ENCODE data around the gene SDC1.
"Not testable (repeated sequence)": the region's sequence is repeated elsewhere in the genome, so short reads cannot be mapped to it uniquely, and the experiment has no call there.

The SDC1 gene

DNA sequence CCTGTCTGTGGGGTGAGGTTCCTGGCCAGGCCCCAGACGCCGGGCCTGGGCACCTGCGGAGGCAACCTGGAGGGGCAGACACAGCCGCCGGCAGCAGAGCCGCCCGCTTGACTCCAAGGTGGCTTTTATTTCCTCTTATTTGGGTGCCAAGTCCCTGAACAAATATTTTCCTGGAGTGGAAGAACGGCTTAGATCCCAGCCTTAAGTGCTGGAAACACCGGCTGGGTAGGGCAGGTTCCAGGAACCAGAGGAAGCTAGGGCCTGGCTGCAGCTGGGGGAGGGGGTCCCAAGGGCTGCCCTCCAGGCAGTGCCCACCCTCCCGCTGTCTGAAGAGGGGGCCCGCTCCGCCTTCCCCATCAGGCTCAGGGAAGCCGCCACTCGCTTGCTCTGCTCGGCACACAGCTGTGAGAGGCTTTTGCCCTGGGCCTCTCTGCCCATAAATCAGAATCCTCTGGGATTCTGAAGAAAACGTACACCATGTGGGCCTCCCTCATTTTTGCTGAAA lies 28.2 kb downstream of the SDC1 start:
- no peak for DNase-seq

DNA sequence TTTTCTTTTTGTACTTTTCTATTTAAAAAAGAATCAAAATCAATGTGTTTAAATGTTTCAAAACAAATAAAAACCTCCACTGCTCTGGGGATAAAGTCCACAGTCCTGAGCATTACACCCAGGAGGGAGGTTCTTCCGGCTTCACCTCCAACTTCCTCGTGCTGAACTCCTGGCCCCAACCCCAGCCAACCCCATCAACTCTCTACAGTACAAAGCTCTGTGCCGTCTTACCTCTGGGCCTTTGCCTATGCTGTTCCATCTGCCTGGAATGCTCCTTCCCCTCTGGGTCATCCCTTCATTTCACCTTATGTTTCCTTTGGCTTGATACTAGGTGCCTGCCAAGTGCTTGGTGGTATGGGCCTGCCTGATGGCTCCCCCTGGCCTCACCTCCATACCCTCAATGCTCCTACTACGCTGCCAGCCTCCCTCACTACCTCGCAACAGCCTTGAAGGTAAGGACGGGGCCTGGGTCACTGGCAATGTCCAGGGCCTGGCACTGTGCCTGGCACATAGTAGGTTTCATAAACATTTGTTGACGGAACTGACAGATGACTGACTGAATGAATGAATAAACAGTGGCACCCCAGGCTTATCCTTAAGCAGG lies 28.8 kb downstream of the SDC1 start:
- no peak for DNase-seq

DNA sequence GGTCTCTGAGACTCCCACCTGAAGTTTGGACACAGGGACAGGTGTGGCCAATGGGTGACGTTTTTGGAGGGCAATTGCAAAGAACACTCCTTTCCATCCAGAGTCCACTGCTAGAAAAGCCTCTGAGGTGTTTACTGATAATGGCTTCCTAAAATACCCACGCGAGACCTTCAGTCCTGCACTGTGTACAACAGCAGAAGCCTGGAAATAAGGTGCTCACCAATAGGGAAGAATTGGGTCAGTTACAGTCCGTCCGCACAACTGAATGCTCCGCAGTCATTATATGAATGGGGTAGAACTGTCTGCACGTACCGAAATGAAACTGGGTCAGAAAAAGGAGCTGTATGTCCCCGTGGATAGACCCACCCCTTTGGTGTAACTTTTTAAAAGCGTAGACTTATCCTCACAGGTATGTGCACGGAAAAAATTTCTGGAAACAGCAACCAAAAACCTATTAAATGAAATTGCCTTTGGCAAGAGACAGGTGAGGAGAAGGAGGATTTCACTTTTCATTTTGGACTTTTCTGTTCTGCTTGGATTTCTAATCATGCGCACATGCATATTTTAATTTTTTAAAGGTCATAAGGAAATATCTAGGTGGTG lies 29.4 kb downstream of the SDC1 start:
- DNase-seq: no peak

DNA sequence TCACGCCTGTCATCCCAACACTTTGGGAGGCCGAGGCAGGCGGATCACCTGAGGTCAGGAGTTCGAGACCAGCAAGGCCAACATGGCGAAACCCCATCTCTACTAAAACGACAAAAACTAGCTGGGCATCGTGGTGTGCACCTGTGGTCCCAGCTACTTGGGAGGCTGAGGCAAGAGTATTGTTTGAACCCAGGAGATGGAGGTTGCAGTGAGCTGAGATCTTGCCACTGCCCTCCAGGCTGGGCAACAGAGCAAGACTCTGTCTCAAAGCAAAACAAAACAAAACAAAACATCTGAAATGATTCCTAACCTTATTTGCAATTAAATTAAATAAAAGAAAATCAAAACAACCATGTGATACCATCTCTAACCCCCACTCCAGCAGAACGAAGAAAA lies 29.9 kb downstream of the SDC1 start:
- DNase-seq: not testable (repeated sequence)

DNA sequence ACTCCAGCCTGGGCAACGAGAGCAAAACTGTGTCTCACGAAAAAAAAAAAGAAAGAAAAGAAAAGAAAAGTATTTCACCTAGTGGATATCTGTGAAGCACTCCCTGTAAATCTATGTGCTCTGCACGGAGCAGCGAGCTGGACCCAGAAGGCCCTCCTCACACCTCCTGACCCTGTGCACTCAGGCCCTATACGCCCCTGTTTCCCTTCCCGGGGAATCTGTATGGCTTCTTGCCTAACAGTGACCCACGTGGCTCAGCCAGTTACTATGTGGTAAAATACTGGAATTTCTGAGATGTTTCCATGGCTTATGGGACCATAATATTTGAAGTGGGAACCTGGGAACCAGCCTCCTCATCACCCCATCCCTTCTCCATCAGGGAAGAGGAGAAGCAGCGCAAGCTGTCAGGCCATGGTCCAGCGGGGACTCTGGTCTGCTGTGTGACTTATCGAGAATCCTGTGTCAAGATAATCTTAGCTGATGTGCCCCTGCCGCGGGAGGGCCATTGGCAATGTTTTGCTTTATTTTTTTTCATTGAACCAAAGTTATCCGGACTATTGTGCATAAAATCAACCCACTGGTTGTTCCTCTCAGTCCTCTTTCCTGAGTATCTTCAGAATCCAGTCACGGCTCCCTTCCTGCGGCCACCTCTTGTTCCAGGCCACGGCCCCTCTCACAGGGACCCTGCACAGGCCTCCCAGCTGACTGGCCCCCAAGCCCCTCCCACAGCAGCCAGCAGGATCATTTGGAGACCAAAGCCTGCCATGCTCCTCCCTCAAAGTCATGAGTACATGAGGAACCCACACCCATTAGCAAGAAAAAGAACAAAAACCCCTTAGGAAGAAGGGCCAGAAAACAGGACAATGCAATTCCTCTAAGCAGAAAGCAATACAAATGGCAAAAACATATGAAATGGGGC lies 30.6 kb downstream of the SDC1 start:
- DNase-seq: no peak

DNA sequence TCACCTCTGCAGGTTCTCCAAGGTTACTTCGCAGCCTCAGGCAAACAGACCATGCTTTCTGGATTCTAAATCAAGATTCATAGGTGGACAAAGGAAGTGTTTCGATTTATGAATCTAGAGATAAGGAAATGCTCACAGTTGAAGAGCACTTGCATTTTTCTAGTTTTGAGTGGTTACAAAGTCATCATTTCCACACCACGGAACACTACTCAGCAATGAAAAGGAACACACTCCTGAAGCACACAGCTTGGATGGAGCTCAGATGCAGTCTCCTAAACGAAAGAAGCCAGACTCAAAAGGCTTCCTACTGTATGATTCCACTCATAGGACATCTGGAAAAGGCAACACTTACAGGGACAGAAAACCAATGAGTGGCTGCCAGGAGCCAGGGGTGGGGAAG lies 31.7 kb downstream of the SDC1 start:
- DNase-seq: no peak

DNA sequence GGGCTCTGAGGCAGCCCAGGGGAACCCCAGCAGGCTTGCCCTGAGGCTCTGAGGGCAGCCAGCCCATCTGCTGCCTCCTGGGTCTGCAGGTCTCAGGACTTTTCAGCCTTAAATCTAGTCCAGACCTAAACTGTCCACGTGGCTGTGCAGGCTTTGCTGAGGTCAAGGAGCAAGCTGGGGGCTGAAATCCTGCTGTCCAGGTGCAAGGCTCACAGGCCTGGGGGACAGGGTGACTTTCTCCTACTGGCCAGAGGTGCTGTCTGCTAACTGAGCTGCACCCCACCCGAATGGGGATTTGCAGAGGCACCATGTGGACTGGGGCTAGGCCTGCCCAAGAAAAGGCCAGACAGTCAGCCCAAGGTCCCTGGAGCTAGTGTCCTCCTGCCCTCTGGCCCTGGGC lies 32.1 kb downstream of the SDC1 start:
- no peak for DNase-seq

DNA sequence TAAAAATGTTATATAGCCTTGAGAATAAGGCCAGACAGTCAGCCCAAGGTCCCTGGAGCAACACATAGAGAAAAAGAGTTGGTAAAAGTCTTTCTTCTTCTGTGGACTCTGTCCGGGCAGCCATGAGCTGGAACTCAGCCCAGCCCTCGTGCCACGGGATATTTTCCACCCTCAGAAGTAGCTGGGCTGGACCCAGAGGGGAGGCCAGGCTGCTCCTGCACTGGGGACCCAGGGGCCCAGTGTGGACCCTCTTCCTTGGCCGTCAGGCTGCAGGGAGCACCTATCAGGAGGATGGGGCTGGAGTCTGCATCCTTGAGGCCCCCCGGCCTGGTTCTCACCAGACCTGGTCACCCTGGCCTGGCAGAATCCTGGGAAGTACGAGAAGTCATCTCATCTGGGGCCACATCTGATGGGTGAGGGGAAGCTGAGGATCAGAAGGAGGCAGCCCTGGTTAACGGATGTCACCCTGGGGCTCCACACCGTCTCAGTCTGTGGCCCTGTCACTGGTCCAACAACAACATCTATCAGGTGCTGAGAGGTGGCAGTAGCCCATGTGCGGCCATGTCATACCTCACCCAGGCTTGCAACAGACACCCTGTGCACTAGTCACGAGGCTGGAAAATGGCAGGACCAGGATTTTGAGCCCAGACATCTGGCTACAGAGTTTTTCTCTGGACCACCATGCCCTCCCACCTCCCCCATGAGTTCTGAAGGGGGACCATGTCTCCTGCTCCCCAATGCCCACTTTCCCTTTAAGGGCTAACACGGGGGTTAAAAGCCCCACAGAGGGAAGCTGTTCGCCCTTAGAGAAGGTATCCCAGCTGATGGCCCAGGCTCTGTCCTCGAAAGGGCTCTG lies 33.0 kb downstream of the SDC1 start:
- DNase-seq: no peak

DNA sequence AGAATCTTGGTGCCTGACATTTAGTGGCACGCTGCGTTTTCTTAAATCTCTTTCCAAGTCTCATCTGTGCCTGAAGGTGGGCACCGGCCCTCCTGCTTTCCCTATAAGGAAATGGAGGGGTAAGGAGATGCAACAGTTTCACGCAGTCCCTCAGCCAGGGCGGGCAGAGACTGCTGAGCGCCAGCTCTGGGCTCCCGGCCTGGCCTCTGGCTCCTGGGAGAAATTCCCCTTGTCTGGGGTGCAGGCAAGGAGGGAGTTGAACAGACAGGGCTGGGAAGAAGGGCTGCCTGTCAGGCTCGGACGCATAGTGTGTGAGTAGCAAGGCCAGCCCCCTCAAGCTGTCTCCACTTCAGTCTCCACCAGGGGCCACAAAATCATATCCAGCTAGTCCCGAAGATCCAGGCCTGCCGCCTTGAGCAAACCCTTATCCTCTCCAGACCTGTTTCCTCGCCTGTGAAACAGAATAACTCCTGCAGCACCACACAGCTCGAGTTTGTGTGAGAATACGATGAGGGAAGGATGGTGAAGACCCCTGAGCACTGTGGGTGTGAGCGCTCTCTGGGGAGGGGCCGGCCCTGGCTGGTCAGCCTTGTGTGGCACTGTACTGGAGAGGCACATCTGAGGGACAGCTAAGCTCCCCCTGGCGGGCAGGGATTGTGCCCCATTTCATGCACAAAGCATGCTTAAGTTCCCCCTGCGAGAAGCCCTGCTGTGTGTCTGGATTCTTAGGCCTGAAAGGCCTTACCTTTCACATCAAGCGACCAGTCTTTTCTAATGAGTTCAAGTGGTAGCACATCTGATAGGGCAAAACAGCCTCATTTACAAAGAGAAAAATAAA lies 33.8 kb downstream of the SDC1 start:
- peak; percentile 81 for DNase-seq

DNA sequence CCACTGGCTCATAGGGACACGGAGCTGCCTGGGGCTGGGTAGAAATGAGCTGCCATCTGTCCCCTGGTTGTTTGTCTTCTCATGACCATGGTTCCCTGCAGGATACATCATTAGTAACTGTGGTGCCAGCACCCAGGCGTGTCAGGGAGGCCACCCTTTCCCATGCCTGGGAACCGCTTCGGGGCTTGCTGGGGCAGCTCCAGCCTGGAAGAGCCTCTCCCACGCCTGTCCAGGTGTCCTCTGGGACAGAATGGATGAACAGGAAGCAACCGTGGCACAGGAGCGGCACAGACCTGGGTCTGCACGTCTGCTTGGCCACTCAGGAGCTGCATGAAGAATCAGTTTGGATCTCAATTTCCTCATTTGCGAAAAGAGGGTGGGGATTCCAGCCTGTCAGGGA lies 34.8 kb downstream of the SDC1 start:
- no peak for DNase-seq

DNA sequence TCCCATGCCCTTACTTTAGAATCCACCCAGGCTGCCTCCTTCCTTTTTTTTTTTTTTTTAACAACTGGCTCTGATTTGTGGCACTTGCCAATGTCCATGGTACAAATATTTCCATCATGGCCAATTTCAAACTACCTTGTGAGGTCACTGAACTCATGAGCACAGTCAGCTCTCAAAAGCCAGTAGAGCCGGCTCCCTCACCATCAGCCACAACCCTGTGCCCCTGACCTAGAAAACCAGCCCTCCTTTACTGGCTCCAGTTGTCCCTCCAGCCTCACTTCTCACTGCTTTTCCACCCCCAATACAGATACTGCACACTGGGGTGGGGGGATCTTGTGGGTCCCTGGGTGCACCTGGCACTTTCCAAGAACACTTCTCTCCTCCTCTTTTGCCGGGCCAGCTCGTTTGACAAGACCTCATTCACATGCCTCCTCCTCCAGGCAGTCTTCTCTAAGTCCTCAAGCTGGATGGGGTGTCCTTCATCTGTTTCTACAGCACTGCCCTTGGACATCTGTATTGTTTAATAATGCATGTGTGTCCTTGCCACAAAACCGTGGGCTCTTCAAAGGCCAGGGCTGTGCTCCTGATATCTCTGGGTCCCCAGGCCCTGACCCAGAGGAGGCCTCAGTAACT lies 35.5 kb downstream of the SDC1 start:
- no peak for DNase-seq

DNA sequence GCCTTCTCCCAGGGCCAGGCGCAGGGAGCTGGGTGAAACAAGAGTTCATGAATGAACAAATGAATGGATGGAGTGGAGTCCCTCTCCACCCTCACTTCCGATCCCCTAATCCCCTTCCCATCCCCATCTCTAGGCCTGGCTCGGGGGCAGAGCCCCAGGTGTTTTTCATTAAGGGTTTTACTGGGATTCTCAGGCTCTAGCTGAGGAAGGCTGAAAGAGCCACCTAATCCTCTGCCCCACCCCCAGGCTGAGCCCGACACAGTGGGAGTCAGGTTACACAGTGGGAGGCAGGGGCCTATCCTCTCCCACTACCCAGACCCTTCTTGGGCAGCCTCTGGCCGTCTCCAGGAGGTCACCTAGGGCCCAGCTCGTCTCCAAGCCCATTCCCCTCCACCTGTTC lies 36.1 kb downstream of the SDC1 start:
- DNase-seq: no peak

DNA sequence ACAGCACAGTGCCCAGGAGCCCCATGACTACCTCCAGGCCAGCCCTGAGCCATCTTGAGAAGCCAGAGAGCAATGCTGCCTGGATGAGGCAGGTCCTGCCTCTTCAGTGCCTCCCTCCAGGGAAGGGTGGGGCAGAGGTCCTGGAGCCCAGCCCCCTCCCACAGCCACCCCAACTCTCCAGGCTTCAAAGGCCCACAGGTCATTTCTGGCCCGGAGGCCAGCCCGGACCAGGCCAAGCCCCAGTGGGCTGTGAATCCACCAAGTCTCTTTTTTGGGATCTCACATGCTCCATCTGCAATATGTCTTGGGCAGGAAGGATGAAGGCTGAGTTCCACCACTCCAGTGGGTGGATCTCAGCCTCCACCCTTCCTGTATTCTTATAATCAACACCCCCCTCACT lies 36.7 kb downstream of the SDC1 start:
- DNase-seq: no peak

DNA sequence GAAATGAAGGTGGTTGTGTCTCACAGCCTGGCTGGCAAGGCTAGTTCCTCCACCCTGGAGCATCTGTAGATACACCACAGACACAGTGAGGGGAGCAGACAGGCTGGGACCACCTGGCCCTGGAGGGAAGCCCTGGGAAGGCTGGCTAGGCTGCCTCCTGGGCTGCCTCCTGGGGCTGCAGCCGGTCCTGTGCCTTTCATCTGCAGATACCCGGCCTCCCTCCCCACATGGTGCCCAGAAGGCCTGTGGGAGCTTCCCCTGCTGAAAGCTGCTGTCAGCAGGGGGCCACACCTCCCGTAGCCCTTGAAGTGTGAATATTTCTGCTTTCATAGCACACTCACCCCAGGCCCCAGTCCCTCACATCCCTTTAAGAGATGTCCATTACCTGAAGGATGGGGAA lies 37.6 kb downstream of the SDC1 start:
- DNase-seq: no peak

DNA sequence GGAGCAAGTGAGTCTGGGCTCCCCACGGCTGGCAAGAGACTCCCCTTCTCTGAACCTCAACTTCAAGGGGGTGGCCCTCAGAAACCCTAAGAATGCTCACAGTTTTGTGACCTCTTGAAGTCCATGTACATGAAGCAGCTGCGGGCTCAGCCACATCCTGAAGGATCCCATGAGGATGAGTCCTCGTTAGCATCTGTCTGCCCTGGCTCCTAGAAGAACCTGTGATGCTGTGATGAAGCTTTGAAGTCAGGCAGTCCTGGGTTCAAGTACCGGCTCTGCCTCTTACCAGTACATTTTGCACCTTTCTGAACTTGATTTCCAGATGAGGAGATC lies 38.1 kb downstream of the SDC1 start:
- no peak for DNase-seq

DNA sequence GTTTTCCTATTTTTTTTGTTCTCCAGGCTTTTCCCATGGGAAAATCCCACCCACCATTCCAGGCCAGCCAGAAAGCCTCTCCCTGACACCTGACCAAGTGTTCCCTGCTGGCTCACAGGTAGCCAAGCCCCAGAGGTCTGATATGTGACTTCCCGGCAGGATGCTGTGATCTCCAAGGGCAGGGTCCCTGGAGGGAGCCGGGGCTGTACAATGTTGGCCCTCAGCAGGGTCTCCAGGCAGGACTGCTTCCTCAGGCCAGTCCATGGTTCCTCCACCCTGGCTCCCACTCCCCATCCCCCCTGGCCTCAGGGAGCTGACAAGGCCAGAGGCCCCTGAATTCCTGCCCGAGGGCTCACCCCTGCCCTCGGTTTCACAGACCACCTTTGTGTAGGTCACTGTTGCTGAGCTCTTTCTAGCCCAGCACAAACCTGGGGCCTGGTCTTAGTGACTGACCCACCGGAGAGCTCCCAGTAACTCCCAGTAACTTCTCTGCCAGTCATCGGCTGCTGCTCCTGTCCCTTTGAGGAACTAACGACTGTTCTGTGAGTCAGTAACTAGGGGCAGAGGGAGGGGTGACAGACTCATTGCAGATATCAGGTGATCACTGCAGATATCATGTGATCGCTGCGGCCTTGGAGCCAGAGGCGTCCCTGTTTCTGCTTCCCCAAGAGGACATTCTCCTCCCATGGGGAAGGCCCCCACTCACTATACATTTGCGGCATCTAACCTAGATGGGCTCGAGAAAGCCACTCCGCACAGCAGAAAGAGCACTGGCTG lies 38.7 kb downstream of the SDC1 start:
- DNase-seq: no peak

DNA sequence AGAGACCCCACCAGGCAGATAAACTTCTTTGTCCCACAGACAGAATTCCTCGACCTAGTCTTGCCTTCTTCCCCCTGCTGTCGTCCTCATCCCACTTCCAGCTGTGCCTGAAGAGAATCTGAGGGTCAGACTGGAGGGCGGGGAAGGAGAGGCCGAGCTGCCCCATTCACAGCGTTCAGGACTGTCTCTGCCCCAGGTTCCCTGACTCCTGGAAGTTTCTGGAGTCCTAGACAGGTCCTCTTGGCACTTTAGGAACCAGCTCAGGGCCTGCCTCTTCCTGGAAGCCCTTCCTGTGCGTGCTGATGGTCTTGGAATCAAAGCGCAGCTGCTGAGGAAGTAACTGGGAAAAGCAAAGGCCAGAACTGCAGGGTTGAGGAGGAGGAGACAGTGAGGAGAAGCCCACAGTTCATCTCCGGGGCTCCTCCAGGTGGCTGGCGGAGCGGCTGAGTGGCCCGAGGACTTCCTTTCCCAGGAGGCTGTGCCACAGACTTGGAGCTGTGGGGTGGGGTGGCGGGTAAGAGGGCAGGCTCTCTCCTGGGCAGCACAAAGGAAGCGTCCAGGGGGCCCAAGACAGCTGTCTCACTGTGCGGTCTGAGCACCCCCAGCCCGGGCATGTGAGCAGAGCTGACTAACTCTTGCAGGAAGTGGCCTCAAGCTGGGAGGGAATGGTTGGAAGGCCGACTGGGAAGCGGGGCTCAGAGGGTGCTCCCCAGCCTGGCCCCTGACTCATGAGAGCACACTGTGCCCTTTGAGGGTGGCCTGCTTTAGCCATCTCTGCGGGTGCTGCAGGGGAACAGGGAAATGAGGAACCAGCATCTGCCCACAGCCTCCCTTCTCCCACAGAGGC lies 39.5 kb downstream of the SDC1 start:
- DNase-seq: no peak

DNA sequence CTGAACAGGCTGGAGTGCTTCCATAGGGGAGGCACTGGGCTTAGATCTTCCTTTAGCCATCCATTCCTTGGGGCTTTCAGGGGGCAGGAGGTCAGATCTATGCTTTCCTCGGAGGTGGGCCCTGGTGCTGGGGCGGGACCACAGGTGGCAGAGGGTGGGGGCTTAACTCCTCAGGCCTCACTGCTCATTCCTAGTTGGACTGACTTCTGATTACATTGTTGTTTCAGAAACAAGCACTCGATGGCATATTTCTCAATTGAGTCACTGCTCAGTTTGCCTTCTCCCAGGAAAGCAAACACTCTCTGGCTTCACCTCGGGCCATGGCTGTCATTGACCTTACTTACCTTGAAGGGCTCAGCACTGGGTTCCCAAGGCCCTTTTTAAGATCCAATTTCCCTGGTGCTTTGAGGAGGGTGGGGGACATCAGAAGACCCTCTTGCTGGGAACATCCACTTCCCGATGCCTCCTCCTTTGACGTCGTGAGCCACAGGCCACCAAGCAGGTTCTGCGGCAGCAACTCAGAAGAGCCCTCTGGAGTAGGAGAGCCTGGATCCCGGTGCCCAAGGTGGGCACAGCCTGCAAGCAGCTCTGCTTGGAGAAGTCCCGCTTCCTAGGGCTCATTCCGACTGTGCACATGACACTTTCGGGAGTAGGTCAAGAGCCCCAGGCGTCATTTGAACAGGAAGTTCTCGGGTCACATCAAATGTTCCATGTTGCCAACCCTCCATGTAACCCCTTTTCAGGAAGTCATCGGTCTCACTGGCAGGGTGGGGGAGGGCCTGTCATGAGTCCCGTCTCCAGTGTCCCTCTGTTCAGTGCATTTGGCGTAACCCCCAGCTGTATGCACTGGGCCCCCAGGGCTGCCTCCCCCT lies 40.6 kb downstream of the SDC1 start:
- DNase-seq: peak; percentile 70

DNA sequence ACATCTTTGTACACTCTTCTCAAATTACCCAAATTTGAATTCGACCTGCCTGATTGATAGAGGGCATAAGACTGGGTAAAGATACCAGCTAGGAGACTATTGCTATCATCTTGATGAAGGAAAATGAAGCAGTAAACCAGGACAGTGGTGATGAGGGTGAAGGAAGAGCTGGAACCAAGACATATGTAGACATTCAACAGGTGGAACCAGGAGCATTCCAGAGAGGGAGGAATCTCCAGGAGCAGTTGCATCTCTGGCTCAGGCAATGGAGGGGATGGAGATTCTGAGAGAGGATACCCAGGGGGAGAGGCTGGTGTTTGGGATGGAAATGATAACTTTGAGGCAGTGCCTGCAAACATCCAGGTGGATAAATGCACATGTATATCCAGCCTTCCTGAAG lies 41.6 kb downstream of the SDC1 start:
- DNase-seq: no peak

Data from 8988T (cell line).